Type B pancreatic cell (in vitro differentiated cells): ENCODE measurements around the gene B4GALT2. TPM values are rescaled to one million over a fixed set of nuclear protein-coding genes. Genes with fewer than 3 reads are reported as not detected.

Source experiments
- DNase-seq: peaks from one replicate; pipeline ENCODE4 v3.0.0; 2021; ENCODE audit warnings: mixed read lengths; ENCODE audit not compliant: unreplicated experiment; ENCODE audit errors: extremely low spot score
- H3K27ac Mint-ChIP-seq: 2 replicates; pipeline ENCODE4 v1.8.0; 2021; ENCODE audit warnings: mild to moderate bottlenecking, mixed read lengths
- H3K27me3 Mint-ChIP-seq: 2 replicates; pipeline ENCODE4 v1.8.0; 2021; ENCODE audit warnings: mixed read lengths
- H3K36me3 Mint-ChIP-seq: 2 replicates; pipeline ENCODE4 v1.8.0; 2021; ENCODE audit warnings: mixed read lengths
- H3K4me1 Mint-ChIP-seq: one replicate; pipeline ENCODE4 v1.8.0; 2021; ENCODE audit warnings: mixed read lengths; ENCODE audit not compliant: unreplicated experiment
- H3K4me3 Mint-ChIP-seq: 2 replicates; pipeline ENCODE4 v1.8.0; 2021; ENCODE audit warnings: mild to moderate bottlenecking, mixed read lengths
- H3K9me3 Mint-ChIP-seq: 2 replicates; pipeline ENCODE4 v1.8.0; 2021; ENCODE audit warnings: mixed read lengths
- CTCF ChIP-seq: fragments of 200-600 bp; sonication (generic); conservative IDR thresholded peaks from 2 replicates; pipeline ENCODE4 v1.5.0; 2021; ENCODE audit warnings: antibody characterized with exemption, mild to moderate bottlenecking
- total RNA-seq: library from RNA; stranded (reverse); gene quantifications from 2 replicates; pipeline ENCODE4 v1.2.1, GENCODE V29; 2021; ENCODE audit warnings: low replicate concordance

Gene B4GALT2
- total RNA-seq, 1 donor from 2014 or later: 54.8 TPM

- Mint-ChIP-seq H3K36me3 (no peaks in the 10 kb centered on the region), H3K27me3 (no peaks in the 10 kb centered on the region), H3K4me1 (peaks cover 6% of the 10 kb centered on the region), H3K27ac (peak within 1 kb of the TSS; percentile 28), H3K4me3 (peak within 1 kb of the TSS; percentile 91), H3K9me3 (no peaks in the 10 kb centered on the region)
- TF ChIP-seq CTCF: no peak
- peak; percentile 83 for DNase-seq
Observed at GRCh38 chr1:43991476-43992231, 12.6 kb downstream of the B4GALT2 start, which contains the start of gene CCDC24. Gene CCDC24 (plus strand): TSS chr1:43991599. CDS start chr1:43991879, 280 bp downstream.

GRCh38 chr1:43992232-43992995, 13.4 kb downstream of the B4GALT2 start:
- H3K4me3 Mint-ChIP-seq: peak overlapping the region; percentile 91
- H3K36me3 Mint-ChIP-seq: no peaks in the 10 kb centered on the region
- no peaks in the 10 kb centered on the region for H3K27me3 Mint-ChIP-seq
- peaks cover 5% of the 10 kb centered on the region for H3K4me1 Mint-ChIP-seq
- peak overlapping the region; percentile 28 for H3K27ac Mint-ChIP-seq
- no peaks in the 10 kb centered on the region for H3K9me3 Mint-ChIP-seq
- TF ChIP-seq CTCF: no peak
- DNase-seq: no peak

- H3K4me1 Mint-ChIP-seq: peaks cover 5% of the 10 kb centered on the region
- no peak for DNase-seq
- H3K9me3 Mint-ChIP-seq: no peaks in the 10 kb centered on the region
- H3K36me3 Mint-ChIP-seq: no peaks in the 10 kb centered on the region
- peak overlapping the region; percentile 28 for H3K27ac Mint-ChIP-seq
- no peak for TF ChIP-seq CTCF
- H3K27me3 Mint-ChIP-seq: no peaks in the 10 kb centered on the region
- peak overlapping the region; percentile 9 for H3K4me3 Mint-ChIP-seq
Observed at GRCh38 chr1:43993206-43993914, 14.3 kb downstream of the B4GALT2 start.

- Mint-ChIP-seq H3K4me3 (peak overlapping the region; percentile 9), H3K27me3 (no peaks in the 10 kb centered on the region), H3K9me3 (no peaks in the 10 kb centered on the region), H3K27ac (no peak overlapping the region), H3K36me3 (no peaks in the 10 kb centered on the region), H3K4me1 (peaks cover 5% of the 10 kb centered on the region)
- DNase-seq: no peak
- no peak for TF ChIP-seq CTCF
Observed at GRCh38 chr1:43994071-43994470, 15.1 kb downstream of the B4GALT2 start.

GRCh38 chr1:43994794-43995790, 16.1 kb downstream of the B4GALT2 start:
- DNase-seq: no peak
- no peaks in the 10 kb centered on the region for H3K36me3 Mint-ChIP-seq
- no peak overlapping the region for H3K27ac Mint-ChIP-seq
- H3K4me3 Mint-ChIP-seq: peak overlapping the region; percentile 34
- H3K4me1 Mint-ChIP-seq: peaks cover 5% of the 10 kb centered on the region
- no peaks in the 10 kb centered on the region for H3K27me3 Mint-ChIP-seq
- TF ChIP-seq CTCF: peak; percentile 53
- no peaks in the 10 kb centered on the region for H3K9me3 Mint-ChIP-seq
